Stomach (tissue), 4 donors: ENCODE results near the gene HAUS6.

ENCODE experiments used
- CTCF ChIP-seq, 7 experiments: fragments of 450-650 bp in 4 of 7; fragments of 200-600 bp in 3 of 7; sonication (generic) in 3 of 7; IDR thresholded peaks; one replicate each; pipeline ENCODE4 v1.5.1; 2016 to 2019; ENCODE audit warnings: antibody characterized with exemption in 7 of 7, control low read depth in 2 of 7, mild to moderate bottlenecking in 1 of 7
- EP300 ChIP-seq: sonication (generic); formaldehyde crosslinking; IDR thresholded peaks from one replicate; pipeline ENCODE4 v1.6.1; 2017; ENCODE audit warnings: antibody characterized with exemption
- POLR2AphosphoS5 ChIP-seq, 3 donors: sonication (generic); formaldehyde crosslinking; IDR thresholded peaks; one replicate each; pipeline ENCODE4 v1.6.1; 2016; ENCODE audit warnings: antibody characterized with exemption in 3 of 3

- TF ChIP-seq CTCF (IDR thresholded peaks at IDR 0.05), result no peak
- TF ChIP-seq EP300, result no peak
- no peak for TF ChIP-seq POLR2AphosphoS5 (IDR thresholded peaks at IDR 0.05)
Measured at GRCh38 chr9:19116107-19116790, 13.5 kb upstream of the HAUS6 start.
